IPS-NIHi11 (cell line): ENCODE data around the gene KIAA0930.
"Not testable (repeated sequence)": the region's sequence is repeated elsewhere in the genome, so short reads cannot be mapped to it uniquely, and the experiment has no call there.

Source experiments
- DNase-seq: peaks from one replicate; pipeline ENCODE4 v3.0.0; 2012; ENCODE audit warnings: mixed read lengths, low spot score

KIAA0930 gene

GRCh38 chr22:45262931-45263462, 22.3 kb upstream of the KIAA0930 start:
- no peak for DNase-seq

- no peak for DNase-seq
Observed at GRCh38 chr22:45262195-45262930, 21.7 kb upstream of the KIAA0930 start.

- no peak for DNase-seq
Observed at GRCh38 chr22:45261407-45262088, 20.9 kb upstream of the KIAA0930 start.

GRCh38 chr22:45260395-45260759, 19.7 kb upstream of the KIAA0930 start:
- DNase-seq: not testable (repeated sequence)

- no peak for DNase-seq
Observed at GRCh38 chr22:45259754-45260394, 19.2 kb upstream of the KIAA0930 start.

GRCh38 chr22:45257941-45258340, 17.2 kb upstream of the KIAA0930 start:
- DNase-seq: not testable (repeated sequence)

GRCh38 chr22:45254789-45255278, 14.1 kb upstream of the KIAA0930 start:
- no peak for DNase-seq

- DNase-seq: no peak
Observed at GRCh38 chr22:45254388-45254787, 13.7 kb upstream of the KIAA0930 start.

GRCh38 chr22:45253039-45253641, 12.4 kb upstream of the KIAA0930 start:
- DNase-seq: no peak

GRCh38 chr22:45251825-45252224, 11.1 kb upstream of the KIAA0930 start:
- no peak for DNase-seq

- no peak for DNase-seq
Observed at GRCh38 chr22:45248832-45249561, 8.3 kb upstream of the KIAA0930 start.

- no peak for DNase-seq
Observed at GRCh38 chr22:45246060-45246985, 5.6 kb upstream of the KIAA0930 start.

GRCh38 chr22:45244916-45245315, 4.2 kb upstream of the KIAA0930 start:
- DNase-seq: no peak

GRCh38 chr22:45242778-45243191, 2.1 kb upstream of the KIAA0930 start:
- no peak for DNase-seq

GRCh38 chr22:45240104-45240809, 437 bp downstream of the KIAA0930 start:
- no peak for DNase-seq

GRCh38 chr22:45239681-45240051, 1.0 kb downstream of the KIAA0930 start:
- no peak for DNase-seq

- DNase-seq: no peak
Observed at GRCh38 chr22:45238957-45239680, 1.6 kb downstream of the KIAA0930 start.

GRCh38 chr22:45238076-45238956, 2.4 kb downstream of the KIAA0930 start:
- DNase-seq: no peak
